ENCODE measurements around the gene AKT2.

AKT2 gene

DNA sequence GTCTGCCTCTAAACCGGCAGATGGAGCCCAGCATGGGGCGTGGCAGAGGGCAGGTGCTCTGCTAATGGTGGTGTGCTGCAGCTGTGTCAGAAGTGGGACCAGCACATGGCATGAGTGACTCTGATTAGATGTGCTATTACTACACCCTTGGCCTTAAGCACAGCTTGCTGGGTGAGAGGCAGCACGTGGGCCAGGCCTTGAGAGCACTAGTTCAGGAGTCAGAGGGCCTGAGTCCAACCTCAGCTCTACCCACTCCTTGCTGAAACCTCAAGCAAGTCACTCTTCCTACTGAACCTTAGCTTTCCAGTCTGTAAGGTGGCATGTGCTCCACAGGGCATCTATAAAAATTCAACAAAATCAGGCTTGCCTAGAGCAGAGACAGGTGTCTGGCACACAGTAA, 22.7 kb downstream of the AKT2 start:
- no peak overlapping the region for H3K27ac ChIP-seq

DNA sequence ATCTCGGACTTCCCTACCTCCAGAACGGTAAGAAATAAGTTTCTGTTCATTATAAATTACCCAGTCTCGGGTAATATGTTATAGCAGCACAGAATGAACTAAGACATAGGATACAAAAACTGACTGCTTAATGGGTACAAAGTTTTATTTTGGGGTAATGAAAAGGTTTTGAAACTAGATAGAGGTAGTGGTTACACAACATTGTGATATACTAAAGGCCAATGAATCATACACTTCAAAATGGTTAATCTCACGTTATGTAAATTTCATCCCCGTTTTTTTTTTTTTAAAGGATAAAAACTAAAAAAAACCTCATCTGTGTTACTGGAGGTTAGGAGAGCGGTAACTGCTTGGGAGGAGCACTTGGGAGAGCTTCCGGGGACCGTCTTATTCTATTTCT, 23.5 kb downstream of the AKT2 start:
- Histone ChIP-seq H3K4me3 (no peak overlapping the region), H3K27ac (no peak overlapping the region)
- TF ChIP-seq CTCF (IDR thresholded peaks at IDR 0.05): no peak
- DNase-seq (ENCODE audit: low spot score): no peak

More for the DNA sequence above, 22.7 kb downstream of the AKT2 start:
- TF ChIP-seq CTCF (IDR thresholded peaks at IDR 0.05): no peak
- no peak for DNase-seq (ENCODE audit: low spot score)
- no peak overlapping the region for H3K4me3 ChIP-seq

DNA sequence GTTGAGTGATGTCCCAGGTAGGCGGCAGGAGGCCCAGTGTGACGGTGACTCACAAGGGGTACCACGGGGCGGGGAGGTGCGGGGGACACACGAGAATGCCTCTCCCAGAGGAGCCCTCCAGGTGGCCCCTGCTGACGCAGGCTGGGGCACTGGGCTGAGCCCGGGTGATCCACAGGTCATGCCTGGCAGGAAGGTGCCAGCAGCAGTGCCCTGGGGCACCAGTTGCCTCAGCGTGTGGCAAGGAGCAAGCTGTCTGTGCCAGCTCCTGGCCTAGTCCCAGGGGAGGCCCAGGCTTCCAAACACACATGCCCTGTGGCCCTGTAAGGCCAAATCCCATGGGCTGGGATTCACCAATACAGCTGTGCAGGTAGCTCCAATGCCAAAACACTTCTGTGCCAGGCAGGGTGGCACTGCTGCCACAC, 28.0 kb downstream of the AKT2 start:
- DNase-seq (ENCODE audit: low spot score): no peak
- Histone ChIP-seq H3K27ac (no peak overlapping the region), H3K4me3 (no peak overlapping the region)
- no peak for TF ChIP-seq CTCF (IDR thresholded peaks at IDR 0.05)

GRCh38 chr19:40256512-40256911, 28.6 kb downstream of the AKT2 start:
- no peak overlapping the region for H3K4me3 ChIP-seq
- no peak overlapping the region for H3K27ac ChIP-seq
- TF ChIP-seq CTCF (IDR thresholded peaks at IDR 0.05): no peak
- no peak for DNase-seq (ENCODE audit: low spot score)

GRCh38 chr19:40255619-40256166, 29.5 kb downstream of the AKT2 start:
- Histone ChIP-seq H3K27ac (no peak overlapping the region), H3K4me3 (no peak overlapping the region)
- TF ChIP-seq CTCF (IDR thresholded peaks at IDR 0.05): no peak
- DNase-seq (ENCODE audit: low spot score): no peak

GRCh38 chr19:40254714-40255418, 30.3 kb downstream of the AKT2 start:
- H3K4me3 ChIP-seq: no peak overlapping the region
- no peak for TF ChIP-seq CTCF (IDR thresholded peaks at IDR 0.05)
- no peak overlapping the region for H3K27ac ChIP-seq
- no peak for DNase-seq (ENCODE audit: low spot score)

- DNase-seq (ENCODE audit: low spot score): no peak
- H3K4me3 ChIP-seq: no peak overlapping the region
- H3K27ac ChIP-seq: no peak overlapping the region
- TF ChIP-seq CTCF (IDR thresholded peaks at IDR 0.05): no peak
Observed at GRCh38 chr19:40253611-40254092, 31.5 kb downstream of the AKT2 start.

Data from coronary artery (tissue), 2 donors.